ENCODE measurements around the gene PCBP4. TPM values are rescaled to one million over a fixed set of nuclear protein-coding genes. Genes with fewer than 3 reads are reported as not detected.

PCBP4 gene
- total RNA-seq, 1 donor from 2014 or later, result 73.0 TPM

DNA sequence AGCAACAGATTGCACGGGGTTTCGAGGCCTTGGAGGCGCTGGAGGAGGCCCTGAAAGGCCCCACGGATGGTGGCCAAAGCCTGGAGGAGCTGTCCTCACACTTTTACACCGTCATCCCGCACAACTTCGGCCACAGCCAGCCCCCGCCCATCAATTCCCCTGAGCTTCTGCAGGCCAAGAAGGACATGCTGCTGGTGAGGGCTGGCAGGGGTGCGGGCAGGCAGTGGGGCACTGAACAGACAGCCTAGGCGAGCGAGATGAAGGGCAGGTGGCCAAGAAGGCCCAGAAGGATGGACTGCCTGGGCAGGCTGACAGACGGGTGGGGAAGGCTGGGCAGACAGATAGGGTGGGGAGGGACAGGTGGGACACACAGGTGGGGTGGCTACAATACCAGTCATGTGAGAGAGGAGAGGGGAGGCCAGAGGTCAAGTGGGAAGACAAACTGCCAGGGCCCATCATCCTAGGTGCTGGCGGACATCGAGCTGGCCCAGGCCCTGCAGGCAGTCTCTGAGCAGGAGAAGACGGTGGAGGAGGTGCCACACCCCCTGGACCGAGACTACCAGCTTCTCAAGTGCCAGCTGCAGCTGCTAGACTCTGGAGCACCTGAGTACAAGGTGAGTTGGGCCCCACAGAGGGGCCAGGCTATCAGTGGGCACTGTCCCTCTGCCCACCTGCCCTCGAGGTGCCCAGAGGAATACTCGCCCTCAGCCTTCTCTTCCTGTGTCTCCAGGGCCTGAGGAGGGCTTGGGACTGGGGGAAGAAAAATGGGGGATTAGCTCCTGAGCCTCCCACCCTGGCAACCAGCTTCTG is 22.0 kb downstream of the PCBP4 start:
- no peak for TF ChIP-seq CTCF (IDR thresholded peaks at IDR 0.05; ENCODE audit: borderline replicate concordance)
- DNase-seq, result no peak
- Histone ChIP-seq H3K27ac (replicated peaks) (no peak overlapping the region), H3K4me1 (peaks cover 31% of the 10 kb centered on the region), H3K4me3 (no peak overlapping the region), H3K9me3 (replicated peaks) (no peaks in the 10 kb centered on the region), H3K27me3 (ENCODE audit: low read depth) (no peaks in the 10 kb centered on the region), H3K36me3 (peaks cover 38% of the 10 kb centered on the region)
- intact Hi-C loops (cut with micrococcal nuclease), result no loop called here

DNA sequence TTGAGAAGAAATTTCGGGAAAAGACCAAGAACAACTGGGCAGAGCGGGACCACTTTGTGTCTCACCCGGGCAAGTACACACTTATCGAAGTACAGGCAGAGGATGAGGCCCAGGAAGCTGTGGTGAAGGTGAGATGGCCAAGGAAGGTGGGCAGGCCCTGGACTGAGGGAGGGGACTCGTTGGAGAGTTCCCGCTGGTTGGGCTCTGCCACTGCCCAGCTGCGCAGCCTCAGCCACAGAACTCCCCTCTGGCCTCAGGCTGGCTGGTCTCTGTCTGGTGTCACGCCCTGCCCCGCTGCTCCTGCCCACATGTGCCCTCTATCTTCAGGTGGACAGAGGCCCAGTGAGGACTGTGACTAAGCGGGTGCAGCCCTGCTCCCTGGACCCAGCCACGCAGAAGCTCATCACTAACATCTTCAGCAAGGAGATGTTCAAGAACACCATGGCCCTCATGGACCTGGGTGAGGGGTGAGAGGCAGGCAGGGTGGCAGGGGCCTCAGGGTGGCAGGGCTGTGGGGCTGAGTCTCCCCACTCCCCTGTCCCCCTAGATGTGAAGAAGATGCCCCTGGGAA is 22.7 kb downstream of the PCBP4 start:
- Histone ChIP-seq H3K27ac (replicated peaks) (no peak overlapping the region), H3K27me3 (ENCODE audit: low read depth) (no peaks in the 10 kb centered on the region), H3K9me3 (replicated peaks) (no peaks in the 10 kb centered on the region), H3K4me1 (peaks cover 36% of the 10 kb centered on the region), H3K36me3 (peaks cover 35% of the 10 kb centered on the region), H3K4me3 (no peak overlapping the region)
- no peak for TF ChIP-seq CTCF (IDR thresholded peaks at IDR 0.05; ENCODE audit: borderline replicate concordance)
- intact Hi-C loops (cut with micrococcal nuclease), result no loop called here
- DNase-seq, result no peak

GRCh38 chr3:51943451-51944391 is 23.5 kb downstream of the PCBP4 start:
- H3K4me1 ChIP-seq, result peaks cover 36% of the 10 kb centered on the region
- peaks cover 40% of the 10 kb centered on the region for H3K36me3 ChIP-seq
- intact Hi-C loops (cut with micrococcal nuclease), result no loop called here

GRCh38 chr3:51942603-51943450 is 24.4 kb downstream of the PCBP4 start:
- Histone ChIP-seq H3K4me3 (peak overlapping the region; percentile 82), H3K36me3 (peaks cover 40% of the 10 kb centered on the region), H3K9me3 (replicated peaks) (no peaks in the 10 kb centered on the region), H3K4me1 (peaks cover 36% of the 10 kb centered on the region), H3K27me3 (ENCODE audit: low read depth) (no peaks in the 10 kb centered on the region), H3K27ac (replicated peaks) (peak overlapping the region; percentile 98)
- intact Hi-C loops (cut with micrococcal nuclease), result no loop called here
- DNase-seq, result peak; percentile 54
- no peak for TF ChIP-seq CTCF (IDR thresholded peaks at IDR 0.05; ENCODE audit: borderline replicate concordance)

More at GRCh38 chr3:51943451-51944391, 23.5 kb downstream of the PCBP4 start:
- H3K4me3 ChIP-seq, result peak overlapping the region; percentile 82
- no peak for TF ChIP-seq CTCF (IDR thresholded peaks at IDR 0.05; ENCODE audit: borderline replicate concordance)
- no peaks in the 10 kb centered on the region for H3K9me3 ChIP-seq (replicated peaks)
- no peaks in the 10 kb centered on the region for H3K27me3 ChIP-seq (ENCODE audit: low read depth)
- peak overlapping the region; percentile 98 for H3K27ac ChIP-seq (replicated peaks)
- DNase-seq, result no peak
